Measurements from ENCODE around the gene STPG3.

- no peak for TF ChIP-seq SP1 (IDR thresholded peaks at IDR 0.05)
- no peak for TF ChIP-seq CTCF (IDR thresholded peaks at IDR 0.05; ENCODE audit: low read depth, low read length, missing input control)
- TF ChIP-seq JUND (IDR thresholded peaks at IDR 0.05), result no peak
- no peak for TF ChIP-seq YY1 (IDR thresholded peaks at IDR 0.05)
- no peak for TF ChIP-seq RXRA (IDR thresholded peaks at IDR 0.05)
These were observed 21.0 kb upstream of the STPG3 start for GRCh38 chr9:137229903-137230704.

Data from liver (tissue), 3 donors.